HG03558 (cell line): ENCODE data around the gene OR10G3.
"Not testable (repeated sequence)": the region's sequence is repeated elsewhere in the genome, so short reads cannot be mapped to it uniquely, and the experiment has no call there.

Experiments used
- ATAC-seq: cut with Tn5 transposase; IDR thresholded peaks from one replicate; pipeline ENCODE4 v1.9.1; 2021; ENCODE audit warnings: moderate number of reproducible peaks; ENCODE audit not compliant: unreplicated experiment; ENCODE audit errors: extremely low read depth

Gene OR10G3

GRCh38 chr14:21579976-21580375 lies at the start of gene OR10G3:
OR10G3 (minus strand) TSS chr14:21580076; CDS start chr14:21570744, 9,332 bp downstream.
- no peak for ATAC-seq

GRCh38 chr14:21626491-21627230 lies 46.8 kb upstream of the OR10G3 start:
- ATAC-seq = no peak

GRCh38 chr14:21617614-21618013 lies 37.7 kb upstream of the OR10G3 start:
- no peak for ATAC-seq

- ATAC-seq = no peak
Observed at GRCh38 chr14:21614240-21614639, 34.4 kb upstream of the OR10G3 start.

GRCh38 chr14:21612324-21612723 lies 32.4 kb upstream of the OR10G3 start:
- no peak for ATAC-seq

- ATAC-seq = not testable (repeated sequence)
Observed at GRCh38 chr14:21602181-21602580, 22.3 kb upstream of the OR10G3 start.

GRCh38 chr14:21589317-21589716 lies 9.4 kb upstream of the OR10G3 start:
- no peak for ATAC-seq

GRCh38 chr14:21575661-21576060 lies 4.2 kb downstream of the OR10G3 start:
- ATAC-seq = no peak

- no peak for ATAC-seq
Observed at GRCh38 chr14:21572604-21573003, 7.3 kb downstream of the OR10G3 start.

GRCh38 chr14:21558703-21559170 lies 21.1 kb downstream of the OR10G3 start:
- ATAC-seq = no peak

- ATAC-seq = no peak
Observed at GRCh38 chr14:21557084-21557901, 22.6 kb downstream of the OR10G3 start.

- no peak for ATAC-seq
Observed at GRCh38 chr14:21556378-21557083, 23.3 kb downstream of the OR10G3 start.

- no peak for ATAC-seq
Observed at GRCh38 chr14:21553266-21553665, 26.6 kb downstream of the OR10G3 start.

- not testable (repeated sequence) for ATAC-seq
Observed at GRCh38 chr14:21544588-21544987, 35.3 kb downstream of the OR10G3 start.

- no peak for ATAC-seq
Observed at GRCh38 chr14:21543963-21544362, 35.9 kb downstream of the OR10G3 start.

- ATAC-seq = no peak
Observed at GRCh38 chr14:21543521-21543960, 36.3 kb downstream of the OR10G3 start.

- ATAC-seq = no peak
Observed at GRCh38 chr14:21541413-21542074, 38.3 kb downstream of the OR10G3 start.

- ATAC-seq = no peak
Observed at GRCh38 chr14:21539189-21539940, 40.5 kb downstream of the OR10G3 start.

- no peak for ATAC-seq
Observed at GRCh38 chr14:21537090-21537424, 42.8 kb downstream of the OR10G3 start.
